IMR-90 (cell line): Measurements from ENCODE around the gene EIF4G3. TPM values are rescaled to one million over a fixed set of nuclear protein-coding genes. Genes with fewer than 3 reads are reported as not detected.

Experiments
- ATAC-seq: fragments of 200-7000 bp; cut with Tn5 transposase; 2 replicates; pipeline ENCODE4 v1.9.1; 2020; ENCODE audit warnings: low read depth, mild to moderate bottlenecking, moderate library complexity
- BruUV-seq: library from RNA; stranded (reverse); fragments of 400-500 nt; replicated peaks from 2 replicates; lab custom pipeline; 2021; lab: Mats Ljungman, UMichigan
- CTCF ChIA-PET: fragments of 300-600 bp; formaldehyde crosslinking; extraction: SDS; loops from one replicate; lab custom pipeline; 2021; ENCODE audit warnings: antibody characterized with exemption; lab: Yijun Ruan, JAX
- POLR2A ChIA-PET: fragments of 300-600 bp; sonication (Branson Sonifier 250); formaldehyde crosslinking; loops from one replicate; lab custom pipeline; 2022; ENCODE audit warnings: antibody characterized with exemption; ENCODE audit not compliant: unreplicated experiment; lab: Charles Lee
- DNase-seq: peaks from one replicate; pipeline ENCODE4 v3.0.0; 2013
- H2AFZ ChIP-seq: replicated peaks from 2 replicates; pipeline ENCODE3; 2013; ENCODE audit warnings: low read length, mild to moderate bottlenecking; ENCODE audit not compliant: poor library complexity
- H2AK5ac ChIP-seq: 2 replicates; pipeline ENCODE4 v1.6.1; 2013; ENCODE audit warnings: low read depth, low read length, inconsistent platforms
- H2AK9ac ChIP-seq: replicated peaks from 2 replicates; pipeline ENCODE3; 2013; ENCODE audit warnings: mild to moderate bottlenecking, low read depth, low read length, moderate library complexity; ENCODE audit not compliant: poor library complexity
- H2BK120ac ChIP-seq: 2 replicates; pipeline ENCODE4 v1.6.1; 2013; ENCODE audit warnings: low read depth, low read length, inconsistent platforms
- H2BK15ac ChIP-seq: 3 replicates; pipeline ENCODE4 v1.6.1; 2013; ENCODE audit warnings: low read depth, low read length, inconsistent platforms
- H2BK20ac ChIP-seq: 2 replicates; pipeline ENCODE4 v1.6.1; 2013; ENCODE audit warnings: low read depth, mild to moderate bottlenecking, inconsistent platforms, low read length, moderate library complexity
- H2BK5ac ChIP-seq: 2 replicates; pipeline ENCODE4 v1.6.1; 2013; ENCODE audit warnings: mild to moderate bottlenecking, low read depth, low read length, inconsistent platforms; ENCODE audit not compliant: poor library complexity, severe bottlenecking
- H3K14ac ChIP-seq: replicated peaks from 2 replicates; pipeline ENCODE4 v1.6.1; 2013; ENCODE audit warnings: low read depth, low read length, inconsistent platforms
- H3K18ac ChIP-seq: 2 replicates; pipeline ENCODE4 v1.6.1; 2013; ENCODE audit warnings: low read depth, low read length, control low read depth
- H3K23ac ChIP-seq: 2 replicates; pipeline ENCODE4 v1.6.1; 2013; ENCODE audit warnings: low read depth, low read length, inconsistent platforms
- H3K27ac ChIP-seq: 2 replicates; pipeline ENCODE4 v1.5.1; 2013; ENCODE audit warnings: mild to moderate bottlenecking, control low read depth, low read length; ENCODE audit not compliant: insufficient read depth
- H3K27me3 ChIP-seq: 2 replicates; pipeline ENCODE4 v1.6.1; 2013; ENCODE audit warnings: low read length; ENCODE audit not compliant: control insufficient read depth, insufficient read depth
- H3K36me3 ChIP-seq: 2 replicates; pipeline ENCODE4 v1.6.1; 2013; ENCODE audit warnings: low read length, mixed read lengths; ENCODE audit not compliant: control insufficient read depth, insufficient read depth
- H3K4ac ChIP-seq: 2 replicates; pipeline ENCODE4 v1.6.1; 2013; ENCODE audit warnings: low read depth, low read length, inconsistent platforms
- H3K4me1 ChIP-seq: 2 replicates; pipeline ENCODE4 v1.6.1; 2013; ENCODE audit warnings: low read length, mixed read lengths; ENCODE audit not compliant: control insufficient read depth, insufficient read depth
- H3K4me2 ChIP-seq: 2 replicates; pipeline ENCODE4 v1.6.1; 2013; ENCODE audit warnings: low read depth, mild to moderate bottlenecking, control low read depth, low read length, moderate library complexity
- H3K4me3 ChIP-seq: 2 replicates; pipeline ENCODE4 v1.5.1; 2013; ENCODE audit warnings: low read depth, mild to moderate bottlenecking, control low read depth, low read length, moderate library complexity; ENCODE audit not compliant: insufficient read depth
- H3K56ac ChIP-seq: 2 replicates; pipeline ENCODE4 v1.6.1; 2013; ENCODE audit warnings: low read length, inconsistent platforms; ENCODE audit not compliant: insufficient read depth; ENCODE audit errors: extremely low read depth
- H3K79me1 ChIP-seq, 2 experiments: 2 replicates each; pipeline ENCODE4 v1.6.1; 2013; ENCODE audit warnings: low read length in 2 of 2, inconsistent platforms in 1 of 2, low read depth in 1 of 2
- H3K9ac ChIP-seq: 2 replicates; pipeline ENCODE4 v1.6.1; 2013; ENCODE audit warnings: low read depth, low read length, control low read depth
- H3K9me1 ChIP-seq: 2 replicates; pipeline ENCODE4 v1.6.1; 2013; ENCODE audit warnings: low read length, inconsistent platforms; ENCODE audit not compliant: insufficient read depth
- H3K9me3 ChIP-seq: 2 replicates; pipeline ENCODE4 v1.6.1; 2013; ENCODE audit warnings: low read length; ENCODE audit not compliant: control insufficient read depth, insufficient read depth
- H4K20me1 ChIP-seq: 2 replicates; pipeline ENCODE4 v1.6.1; 2013; ENCODE audit warnings: low read length, inconsistent platforms; ENCODE audit not compliant: insufficient read depth
- H4K5ac ChIP-seq: 2 replicates; pipeline ENCODE4 v1.6.1; 2013; ENCODE audit warnings: mild to moderate bottlenecking, low read depth, low read length, control low read depth
- H4K8ac ChIP-seq, 2 experiments: 2 replicates each; pipeline ENCODE4 v1.6.1; 2013; ENCODE audit warnings: low read depth in 2 of 2, low read length in 2 of 2, control low read depth in 1 of 2, inconsistent platforms in 1 of 2
- H4K91ac ChIP-seq: 2 replicates; pipeline ENCODE4 v1.6.1; 2013; ENCODE audit warnings: low read depth, low read length, inconsistent platforms; ENCODE audit not compliant: insufficient read depth
- MAFK ChIP-seq: IDR thresholded peaks from 2 replicates; pipeline ENCODE4 v1.6.1; 2012; ENCODE audit warnings: low read depth, low read length, improper control_type of control experiment
- USF2 ChIP-seq: fragments of 150-350 bp; IDR thresholded peaks from 2 replicates; pipeline ENCODE4 v1.6.1; 2017; ENCODE audit warnings: mild to moderate bottlenecking, antibody characterized with exemption, low read length, low read depth
- WGBS, 2 experiments: methylation state at CpG; one replicate each; pipeline versions ENCODE4 v1.1.5 to v1.1.7; 2013; ENCODE audit warnings: missing lambda C conversion rate in 2 of 2; ENCODE audit not compliant: insufficient read length in 1 of 2; ENCODE audit errors: extremely low coverage in 2 of 2; 5-methylcytosine and 5-hydroxymethylcytosine counted together
- dilution Hi-C: fragments of 300-500 bp; cut with HindIII; formaldehyde crosslinking; loops from one replicate; pipeline ENCODE4 v1.14.3; 2018; ENCODE audit warnings: low sequenced_read_pairs; ENCODE audit not compliant: unreplicated experiment
- in situ Hi-C: fragments of 300-500 bp; cut with MboI; formaldehyde crosslinking; loops from 3 replicates; pipeline ENCODE4 v1.14.3; 2019; ENCODE audit warnings: low sequenced_read_pairs, inconsistent platforms, mixed read lengths
- intact Hi-C: fragments of 100-400 bp; cut with micrococcal nuclease; formaldehyde crosslinking; loops from 2 replicates; pipeline ENCODE4 v1.10.0; 2022
- polyA plus RNA-seq, 3 experiments: library from polyadenylated mRNA; depleted of rRNA; stranded (reverse); fragments of >200 nt; gene quantifications; 2 replicates each; pipeline ENCODE4 v1.2.3, GENCODE V29; 2012; ENCODE audit warnings: low replicate concordance in 1 of 3
- total RNA-seq: library from RNA; depleted of rRNA; stranded (reverse); fragments of >200 nt; gene quantifications from 2 replicates; pipeline ENCODE4 v1.2.3, GENCODE V29; 2012

Gene EIF4G3
- total and polyA plus RNA-seq, 2 of the 4 experiments (the other 2 are of a cell fraction), result 25.8 to 49.2 TPM

GRCh38 chr1:20871419-20871818 is 305.3 kb downstream of the EIF4G3 start:
- H3K4me3 ChIP-seq, result no peak overlapping the region
- peak overlapping the region; percentile 63; the same call in 1 of the 2 replicates for H3K4ac ChIP-seq
- ATAC-seq, result peak; percentile 50
- no peak overlapping the region for H3K4me2 ChIP-seq
- H2AK5ac ChIP-seq, result 0 out of 2 replicates have a peak overlapping the region, but pooled peaks have one; percentile 7
- H4K20me1 ChIP-seq, result peaks cover 3% of the 10 kb centered on the region; the same call in 1 of the 2 replicates
- dilution Hi-C loops (no loop called here), in situ Hi-C loops (no loop called here), intact Hi-C loops (no loop called here)
- no peak overlapping the region for H3K9ac ChIP-seq
- H2AFZ ChIP-seq, result no peak overlapping the region
- H2BK15ac ChIP-seq, result no peak overlapping the region
- no peak overlapping the region; a peak in 1 of 4 replicates for H4K8ac ChIP-seq
- ChIA-PET CTCF (interaction anchor here (0.6 kb wide), 2 partner anchors 366 to 399 kb away, joined by 3 to 7 read pairs; no protein-coding TSS in a partner anchor), POLR2A (no interaction called here)
- no TSS peak for BruUV-seq
- no peak overlapping the region for H2AK9ac ChIP-seq
- peak overlapping the region; percentile 63; the same call in 1 of the 2 replicates for H2BK120ac ChIP-seq
- no peak overlapping the region for H2BK5ac ChIP-seq
- DNase-seq, result peak; percentile 41
- WGBS, 2 experiments, result no CpG with 5 or more reads among the region's 1 CpG
- 0 out of 2 replicates have a peak overlapping the region, but pooled peaks have one; percentile 20 for H3K23ac ChIP-seq
- H3K14ac ChIP-seq, result 0 out of 2 replicates have a peak overlapping the region, but pooled peaks have one; percentile 45
- H4K5ac ChIP-seq, result no peak overlapping the region
- no peak overlapping the region for H3K56ac ChIP-seq
- 0 out of 2 replicates have a peak, but pooled peaks have one; percentile 19 for TF ChIP-seq MAFK
- TF ChIP-seq USF2, result no peak
- H3K18ac ChIP-seq, result no peak overlapping the region
- H3K36me3 ChIP-seq, result peaks cover 8% of the 10 kb centered on the region
- H3K27me3 ChIP-seq, result no peaks in the 10 kb centered on the region
- H3K79me1 ChIP-seq, result peaks cover 3 to 17% of the 10 kb centered on the region in 2 experiments; a peak in 2 of 4 replicates
- peak overlapping the region; percentile 38; the same call in 1 of the 2 replicates for H2BK20ac ChIP-seq
- H3K9me3 ChIP-seq, result no peaks in the 10 kb centered on the region
- no peak overlapping the region for H3K27ac ChIP-seq
- peaks cover 16% of the 10 kb centered on the region for H3K9me1 ChIP-seq
- peaks cover 13% of the 10 kb centered on the region for H3K4me1 ChIP-seq
- H4K91ac ChIP-seq, result no peak overlapping the region
